Stimulated activated CD8-positive, alpha-beta memory T cell treated with anti-CD3 and anti-CD28 coated beads, Interleukin-7, amount 100 ng/mL, for 48 hours (primary cell): ENCODE data around the gene YPEL3.
"Not testable (repeated sequence)": the region's sequence is repeated elsewhere in the genome, so short reads cannot be mapped to it uniquely, and the experiment has no call there.

Experiments used
- DNase-seq, 2 donors: peaks; one replicate each; pipeline ENCODE4 v3.0.0-alpha.2; 2020; ENCODE audit warnings: low read depth in 1 of 2; ENCODE audit errors: extremely low read depth in 1 of 2

YPEL3 gene

DNA sequence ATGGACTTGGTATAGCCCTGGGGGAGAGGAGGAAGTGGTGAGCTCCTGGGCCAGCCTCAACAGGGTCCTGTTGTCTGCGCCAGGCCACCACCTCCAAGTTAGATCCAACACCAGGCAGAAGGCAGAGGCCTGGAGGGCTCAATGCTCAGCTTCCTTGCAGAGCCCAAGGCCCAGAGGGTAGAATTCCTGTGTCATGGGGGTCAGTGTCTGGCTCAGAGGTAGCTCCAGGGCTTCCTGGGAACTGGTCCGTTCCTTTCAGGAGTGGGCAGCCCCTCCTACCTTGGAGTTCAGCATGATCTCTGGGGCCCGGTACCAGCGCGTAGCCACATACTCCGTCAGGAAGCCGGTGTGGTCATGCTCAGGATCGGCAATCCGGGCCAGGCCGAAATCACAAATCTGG is 21.8 kb upstream of the YPEL3 start:
- DNase-seq = no peak

GRCh38 chr16:30116291-30117207 is 20.5 kb upstream of the YPEL3 start:
- no peak for DNase-seq

DNA sequence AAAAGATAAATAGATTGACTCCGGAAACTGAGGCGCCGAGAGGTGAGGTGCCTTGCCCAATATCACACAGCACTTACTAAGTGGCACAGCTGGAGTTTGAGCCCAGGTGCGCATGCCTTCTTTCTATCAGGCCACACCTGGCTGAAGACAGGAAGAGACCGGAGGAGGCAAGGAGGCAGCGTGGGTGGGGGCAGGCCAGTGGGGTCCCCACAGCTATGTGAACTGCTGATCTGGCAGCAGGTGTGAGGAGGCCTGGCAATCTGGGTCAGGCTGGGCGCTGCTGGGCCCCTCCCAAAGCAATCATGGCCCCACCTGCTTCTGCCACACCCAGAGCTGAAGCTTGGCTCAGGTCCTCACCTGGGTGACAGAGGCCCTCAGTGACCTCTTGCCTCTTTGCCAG is 19.2 kb upstream of the YPEL3 start:
- DNase-seq = no peak

DNA sequence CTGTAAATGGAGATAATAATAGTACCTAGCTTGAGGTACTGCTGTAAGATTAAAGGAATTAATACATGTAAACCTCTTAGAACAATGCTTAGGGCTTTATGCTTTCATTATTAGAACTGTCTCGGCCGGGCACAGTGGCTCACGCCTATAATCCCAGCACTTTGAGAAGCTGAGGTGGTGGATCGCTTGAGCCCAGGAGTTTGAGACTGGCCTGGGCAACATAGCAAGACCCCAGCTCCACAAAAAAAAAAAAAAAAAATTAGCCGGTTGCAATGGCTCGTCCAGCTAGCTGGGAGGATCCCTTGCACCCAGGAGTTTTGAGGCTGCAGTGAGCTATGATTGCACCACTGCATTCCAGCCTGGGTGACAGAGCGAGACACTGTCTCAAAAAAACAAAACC is 18.8 kb upstream of the YPEL3 start:
- DNase-seq = not testable (repeated sequence)

DNA sequence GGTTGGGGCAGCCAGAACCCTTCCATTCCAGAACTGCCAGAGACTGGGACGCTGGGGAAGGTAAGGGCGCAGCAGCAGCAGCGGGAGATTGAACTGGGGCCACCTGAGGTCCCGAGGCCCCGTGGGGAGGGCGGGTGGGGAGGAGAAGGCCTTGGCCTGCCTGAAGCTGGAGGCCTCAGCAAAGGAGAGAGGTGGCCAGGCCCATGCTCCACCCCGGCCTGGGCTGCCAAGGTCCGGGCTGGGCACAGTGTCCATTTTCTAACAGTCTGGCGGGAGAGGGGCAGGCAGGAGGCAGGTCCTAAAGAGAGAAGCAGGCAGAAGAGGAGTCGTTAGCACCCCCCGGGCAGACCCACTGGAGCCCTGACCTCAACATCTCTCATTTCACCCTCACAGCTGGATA is 18.4 kb upstream of the YPEL3 start:
- no peak for DNase-seq

GRCh38 chr16:30113711-30114333 is 17.8 kb upstream of the YPEL3 start:
- DNase-seq = no peak

- DNase-seq = no peak
Measured at GRCh38 chr16:30113031-30113710, 17.2 kb upstream of the YPEL3 start, which contains the start of gene GDPD3. GDPD3 (minus strand) TSS chr16:30113537; CDS start chr16:30113478, 59 bp downstream.

DNA sequence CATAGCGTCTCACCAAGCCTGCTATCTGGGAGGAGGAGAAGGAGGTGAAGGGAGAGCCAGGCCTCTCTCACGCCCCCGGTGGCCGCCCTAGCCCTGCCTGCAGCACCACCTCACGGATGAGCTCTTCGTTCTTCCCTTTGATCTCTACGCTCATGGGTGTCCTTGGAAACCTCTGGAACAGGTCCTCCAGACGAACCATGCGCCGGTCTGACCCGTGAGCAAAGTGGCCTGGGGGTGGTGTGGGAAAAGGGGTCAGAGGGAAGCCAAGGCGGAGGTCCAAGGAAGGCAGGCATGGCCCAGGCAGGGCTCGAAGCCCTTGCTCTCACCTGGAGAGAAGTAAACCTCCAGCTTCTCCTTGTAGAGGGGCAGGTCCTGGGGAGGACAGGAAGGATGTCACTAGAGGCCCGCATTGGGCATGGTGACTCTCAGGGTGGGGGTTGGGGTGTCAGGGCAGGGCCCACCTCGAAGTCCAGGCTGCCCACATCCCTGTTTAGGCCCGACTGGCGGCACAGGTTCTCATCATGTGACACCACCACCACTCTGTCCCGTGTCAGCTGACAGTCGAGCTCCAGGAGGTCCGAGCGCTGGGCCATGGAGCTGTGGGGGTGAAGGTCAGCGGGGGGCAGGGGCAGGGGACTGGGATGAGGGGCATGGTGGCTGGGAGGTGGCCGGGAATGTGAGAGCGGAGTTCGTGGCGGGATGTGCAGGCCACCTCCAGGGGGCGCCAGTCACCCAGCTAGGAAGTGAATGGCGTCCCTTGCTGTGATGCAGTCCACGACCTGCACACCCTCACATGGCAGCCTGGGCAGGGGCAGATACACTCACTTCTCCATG is 16.4 kb upstream of the YPEL3 start:
- no peak for DNase-seq

GRCh38 chr16:30110661-30111060 is 14.6 kb upstream of the YPEL3 start:
- no peak for DNase-seq

GRCh38 chr16:30108059-30108850 is 12.2 kb upstream of the YPEL3 start:
- DNase-seq = no peak

GRCh38 chr16:30104492-30104891 is 8.5 kb upstream of the YPEL3 start:
- DNase-seq = no peak

GRCh38 chr16:30104090-30104489 is 8.1 kb upstream of the YPEL3 start:
- no peak for DNase-seq

- no peak for DNase-seq
Measured at GRCh38 chr16:30096862-30097563, 1.0 kb upstream of the YPEL3 start.

DNA sequence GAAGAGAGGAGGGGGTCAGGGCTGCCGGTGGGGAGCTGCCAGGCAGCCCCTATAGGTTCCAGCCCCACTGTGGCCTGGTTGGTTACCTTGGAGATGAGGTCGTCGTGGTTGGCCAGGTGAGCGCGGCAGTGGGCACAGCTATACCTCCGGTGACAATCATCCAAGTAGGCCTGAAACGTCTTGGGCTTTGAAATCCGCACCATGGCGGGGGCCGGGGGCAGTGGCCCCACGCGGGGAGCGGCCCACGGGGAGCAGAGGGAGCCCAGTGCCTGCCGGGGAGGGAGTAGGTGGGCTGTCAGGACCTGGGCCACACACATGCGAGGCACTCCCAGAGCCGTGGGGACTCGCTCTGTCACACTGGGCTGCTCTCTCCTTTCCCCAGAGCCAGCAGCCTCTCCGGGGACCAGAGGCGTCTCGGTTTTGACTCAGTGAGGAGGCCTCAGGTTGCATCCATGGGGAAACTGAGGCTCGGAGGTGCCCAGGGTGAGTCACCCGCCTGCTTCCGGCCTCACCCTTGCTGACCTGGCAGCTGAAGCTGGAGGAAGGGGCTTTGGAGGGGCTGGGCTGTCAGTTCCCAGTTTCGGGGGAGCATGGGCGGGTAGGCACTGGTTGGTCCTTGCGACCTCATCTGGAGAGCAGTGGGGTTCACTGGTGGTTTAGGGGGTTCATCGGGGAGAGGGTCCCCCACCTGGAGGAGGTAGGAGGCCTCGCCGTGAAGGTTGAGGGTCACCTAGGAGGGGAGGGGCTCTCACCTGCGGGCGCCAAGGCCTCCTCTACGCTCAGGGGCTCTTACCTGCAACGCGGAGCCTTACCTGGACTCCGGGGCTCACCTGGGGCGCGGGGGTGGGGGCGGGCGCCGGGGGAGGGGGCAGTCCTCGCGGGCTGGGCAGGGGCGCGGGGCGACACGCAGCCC is 591 bp downstream of the YPEL3 start:
- no peak for DNase-seq

- DNase-seq = no peak
Measured at GRCh38 chr16:30094541-30095165, 1.4 kb downstream of the YPEL3 start.

GRCh38 chr16:30092373-30093010 is 3.5 kb downstream of the YPEL3 start:
- DNase-seq = peak; percentile 62 to 71
